H1 (cell line): ENCODE data around the gene ST7L. TPM values are rescaled to one million over a fixed set of nuclear protein-coding genes. Genes with fewer than 3 reads are reported as not detected.

ENCODE experiments used
- CTCF ChIA-PET: fragments of 300-600 bp; sonication (Branson Sonifier 250); formaldehyde crosslinking; loops from one replicate; lab custom pipeline; 2021; ENCODE audit not compliant: partially characterized antibody; lab: Charles Lee
- POLR2A ChIA-PET: fragments of 300-600 bp; sonication (Branson Sonifier 250); formaldehyde crosslinking; loops from one replicate; lab custom pipeline; 2021; ENCODE audit warnings: inconsistent platforms; ENCODE audit not compliant: partially characterized antibody; lab: Charles Lee
- DNase-seq, 2 experiments: peaks; one replicate each; pipeline versions ENCODE4 v3.0.0 to v3.0.0-alpha.2; 2010 to 2022; ENCODE audit warnings: low spot score in 2 of 2, low read depth in 1 of 2, mixed read lengths in 1 of 2
- FAIRE-seq: peaks from 2 replicates; lab custom pipeline; 2011; peaks lifted over from hg19 to GRCh38; lab: Jason Lieb, UNC
- H2AFZ ChIP-seq: 2 replicates; pipeline ENCODE4 v1.8.1; 2012; ENCODE audit warnings: low read length, inconsistent platforms
- H2AK5ac ChIP-seq: 2 replicates; pipeline ENCODE4 v1.6.1; 2013; ENCODE audit warnings: low read depth, low read length
- H2BK120ac ChIP-seq: replicated peaks from 2 replicates; pipeline ENCODE3; 2013; ENCODE audit warnings: low read depth, low read length, inconsistent platforms
- H2BK12ac ChIP-seq: 2 replicates; pipeline ENCODE4 v1.6.1; 2013; ENCODE audit warnings: low read depth, low read length
- H2BK15ac ChIP-seq: 2 replicates; pipeline ENCODE4 v1.6.1; 2013; ENCODE audit warnings: low read length
- H2BK20ac ChIP-seq: 2 replicates; pipeline ENCODE4 v1.6.1; 2013; ENCODE audit warnings: low read length
- H2BK5ac ChIP-seq: 2 replicates; pipeline ENCODE4 v1.6.1; 2013; ENCODE audit warnings: low read depth, low read length
- H3K14ac ChIP-seq: 2 replicates; pipeline ENCODE4 v1.6.1; 2013; ENCODE audit warnings: inconsistent platforms; ENCODE audit not compliant: insufficient read length
- H3K18ac ChIP-seq: 2 replicates; pipeline ENCODE4 v1.6.1; 2013; ENCODE audit warnings: low read length; ENCODE audit errors: extremely low read depth
- H3K23ac ChIP-seq: 2 replicates; pipeline ENCODE4 v1.6.1; 2013; ENCODE audit warnings: inconsistent platforms; ENCODE audit not compliant: insufficient read length
- H3K23me2 ChIP-seq: 2 replicates; pipeline ENCODE4 v1.6.1; 2013; ENCODE audit warnings: low read depth, low read length
- H3K27ac ChIP-seq: 2 replicates; pipeline ENCODE4 v1.6.1; 2011; ENCODE audit warnings: low read depth, low read length, inconsistent platforms
- H3K27me3 ChIP-seq, 4 experiments: replicated peaks in 1 of 4; 1 replicate in 1 of 4; 2 replicates in 3 of 4; pipeline versions ENCODE4 v1.6.1 to v1.8.1; 2011 to 2013; ENCODE audit warnings: low read length in 3 of 4, mild to moderate bottlenecking in 3 of 4, inconsistent platforms in 2 of 4, mixed read lengths in 2 of 4, moderate library complexity in 1 of 4; ENCODE audit not compliant: control insufficient read depth in 3 of 4, insufficient read depth in 3 of 4; ENCODE audit errors: extremely low read depth in 1 of 4
- H3K36me3 ChIP-seq, 4 experiments: 2 replicates each; pipeline versions ENCODE4 v1.6.1 to v1.8.1; 2011 to 2013; ENCODE audit warnings: mild to moderate bottlenecking in 4 of 4, low read length in 3 of 4, moderate library complexity in 2 of 4, control low read depth in 1 of 4, inconsistent platforms in 1 of 4; ENCODE audit not compliant: insufficient read depth in 4 of 4, control insufficient read depth in 2 of 4
- H3K4ac ChIP-seq: replicated peaks from 2 replicates; pipeline ENCODE3; 2013; ENCODE audit warnings: low read length, low read depth, mixed read lengths, inconsistent platforms; ENCODE audit not compliant: insufficient read length
- H3K4me1 ChIP-seq, 4 experiments: replicated peaks in 1 of 4; 1 replicate in 1 of 4; 2 replicates in 3 of 4; pipeline versions ENCODE4 v1.6.1 to v1.8.1; 2011 to 2013; ENCODE audit warnings: low read length in 3 of 4, inconsistent platforms in 2 of 4, mixed read lengths in 1 of 4; ENCODE audit not compliant: insufficient read depth in 4 of 4, control insufficient read depth in 3 of 4
- H3K4me2 ChIP-seq, 2 experiments: 2 replicates each; pipeline versions ENCODE4 v1.6.1 to v1.8.1; 2011 to 2013; ENCODE audit warnings: low read depth in 2 of 2, low read length in 2 of 2, control low read depth in 1 of 2, inconsistent platforms in 1 of 2, mild to moderate bottlenecking in 1 of 2; ENCODE audit not compliant: insufficient read depth in 1 of 2
- H3K4me3 ChIP-seq, 4 experiments: fragments of 200-600, 300-600 bp in 1 of 4; sonication (generic), shearing (Covaris generic), sonication (Bioruptor Twin) in 1 of 4; 2 replicates each; pipeline versions ENCODE4 v1.5.1 to v1.8.1; 2011 to 2016; ENCODE audit warnings: low read length in 4 of 4, low read depth in 3 of 4, control low read depth in 2 of 4, inconsistent platforms in 2 of 4, mild to moderate bottlenecking in 2 of 4, mixed read lengths in 1 of 4, moderate library complexity in 1 of 4; ENCODE audit not compliant: insufficient read depth in 2 of 4; ENCODE audit errors: extremely low read depth in 1 of 4
- H3K56ac ChIP-seq: replicated peaks from 2 replicates; pipeline ENCODE3; 2013; ENCODE audit warnings: low read depth, mild to moderate bottlenecking, mixed read lengths, low read length, inconsistent platforms; ENCODE audit not compliant: insufficient read length
- H3K79me1 ChIP-seq: 2 replicates; pipeline ENCODE4 v1.6.1; 2013; ENCODE audit warnings: low read depth, low read length, control low read depth
- H3K79me2 ChIP-seq, 2 experiments: 2 replicates each; pipeline versions ENCODE4 v1.6.1 to v1.8.1; 2012 to 2013; ENCODE audit warnings: low read length in 2 of 2, mild to moderate bottlenecking in 2 of 2, inconsistent platforms in 1 of 2; ENCODE audit not compliant: insufficient read depth in 2 of 2, control insufficient read depth in 1 of 2
- H3K9ac ChIP-seq, 4 experiments: replicated peaks in 1 of 4; 1 replicate in 1 of 4; 2 replicates in 3 of 4; pipeline versions ENCODE4 v1.6.1 to v1.8.1; 2011 to 2013; ENCODE audit warnings: low read depth in 3 of 4, low read length in 3 of 4, control low read depth in 2 of 4, mild to moderate bottlenecking in 2 of 4, moderate library complexity in 2 of 4, inconsistent platforms in 1 of 4; ENCODE audit errors: extremely low read depth in 1 of 4
- H3K9me3 ChIP-seq, 2 experiments: 2 replicates each; pipeline versions ENCODE4 v1.6.1 to v1.8.1; 2012 to 2013; ENCODE audit warnings: mild to moderate bottlenecking in 2 of 2, moderate library complexity in 2 of 2, control low read depth in 1 of 2, inconsistent platforms in 1 of 2, low read depth in 1 of 2, low read length in 1 of 2, mixed read lengths in 1 of 2; ENCODE audit not compliant: insufficient read depth in 2 of 2
- H4K20me1 ChIP-seq, 2 experiments: replicated peaks in 1 of 2; 2 replicates each; pipeline versions ENCODE3 to v1.8.1; 2011 to 2013; ENCODE audit warnings: inconsistent platforms in 2 of 2, low read length in 2 of 2, mild to moderate bottlenecking in 1 of 2; ENCODE audit not compliant: insufficient read depth in 2 of 2, control insufficient read depth in 1 of 2
- H4K5ac ChIP-seq: 2 replicates; pipeline ENCODE4 v1.6.1; 2013; ENCODE audit warnings: low read length, low read depth, mixed read lengths, inconsistent platforms; ENCODE audit not compliant: insufficient read length
- H4K8ac ChIP-seq: 2 replicates; pipeline ENCODE4 v1.8.0; 2013; ENCODE audit warnings: mild to moderate bottlenecking, moderate library complexity, low read length, inconsistent platforms; ENCODE audit not compliant: insufficient read depth; ENCODE audit errors: extremely low read depth
- H4K91ac ChIP-seq: replicated peaks from 2 replicates; pipeline ENCODE3; 2013; ENCODE audit warnings: low read length, mixed read lengths, inconsistent platforms; ENCODE audit not compliant: insufficient read length
- ATF2 ChIP-seq: IDR thresholded peaks from 2 replicates; pipeline ENCODE4 v1.6.1; 2012; ENCODE audit warnings: low read length, inconsistent platforms
- EZH2 ChIP-seq: fragments of 200-600 bp; sonication (generic); IDR thresholded peaks from 2 replicates; pipeline ENCODE4 v1.7.1; 2012; ENCODE audit warnings: low read depth, mild to moderate bottlenecking, moderate library complexity, low read length, inconsistent platforms; ENCODE audit not compliant: severe bottlenecking
- FOSL1 ChIP-seq: IDR thresholded peaks from 2 replicates; pipeline ENCODE4 v1.6.1; 2011; ENCODE audit warnings: mild to moderate bottlenecking, low read depth, low read length, moderate library complexity; ENCODE audit not compliant: insufficient read depth
- GABPA ChIP-seq: IDR thresholded peaks from 2 replicates; pipeline ENCODE4 v1.6.1; 2011; ENCODE audit warnings: mild to moderate bottlenecking, low read length, moderate library complexity, borderline replicate concordance; ENCODE audit not compliant: insufficient read depth
- HDAC6 ChIP-seq: IDR thresholded peaks from one replicate; pipeline ENCODE4 v1.7.1; 2012; ENCODE audit warnings: low read depth, mild to moderate bottlenecking, inconsistent platforms, low read length, moderate library complexity
- KDM4A ChIP-seq: IDR thresholded peaks from one replicate; pipeline ENCODE4 v1.7.1; 2012; ENCODE audit warnings: low read depth, mild to moderate bottlenecking, moderate library complexity, low read length, inconsistent platforms; ENCODE audit not compliant: severe bottlenecking
- MAFK ChIP-seq: IDR thresholded peaks from 2 replicates; pipeline ENCODE4 v1.6.1; 2012; ENCODE audit warnings: low read depth, mild to moderate bottlenecking, improper control_type of control experiment, low read length
- PHF8 ChIP-seq: fragments of 200-600 bp; sonication (generic); conservative IDR thresholded peaks from 2 replicates; pipeline ENCODE4 v1.7.1; 2012; ENCODE audit warnings: low read depth, mild to moderate bottlenecking, inconsistent platforms, low read length, moderate library complexity
- POLR2A ChIP-seq, 2 experiments: IDR thresholded peaks; 1 replicate in 1 of 2; 2 replicates in 1 of 2; pipeline ENCODE4 v1.6.1; 2011; ENCODE audit warnings: low read depth in 2 of 2, low read length in 2 of 2, mild to moderate bottlenecking in 2 of 2; ENCODE audit errors: control extremely low read depth in 1 of 2
- RAD21 ChIP-seq, 2 experiments: IDR thresholded peaks in 1 of 2; conservative IDR thresholded peaks in 1 of 2; 2 replicates each; pipeline ENCODE4 v1.6.1; 2011; ENCODE audit warnings: low read depth in 2 of 2, low read length in 2 of 2, improper control_type of control experiment in 1 of 2, inconsistent platforms in 1 of 2, mild to moderate bottlenecking in 1 of 2, moderate library complexity in 1 of 2
- TCF12 ChIP-seq: IDR thresholded peaks from 2 replicates; pipeline ENCODE4 v1.6.1; 2011; ENCODE audit warnings: low read depth, mild to moderate bottlenecking, low read length
- YY1 ChIP-seq: IDR thresholded peaks from 2 replicates; pipeline ENCODE4 v1.6.1; 2011; ENCODE audit warnings: low read depth, mild to moderate bottlenecking, low read length
- ZNF274 ChIP-seq: IDR thresholded peaks from 2 replicates; pipeline ENCODE4 v1.7.0; 2012; ENCODE audit warnings: low read length, borderline replicate concordance; ENCODE audit errors: extremely low read depth
- WGBS, 2 experiments: shearing (Covaris generic) in 1 of 2; methylation state at CpG; one replicate each; pipeline versions ENCODE4 v1.1.6 to v1.1.7; 2013 to 2015; ENCODE audit warnings: low lambda C conversion rate in 2 of 2, mixed read lengths in 2 of 2, inconsistent platforms in 1 of 2, low coverage in 1 of 2, missing lambda C conversion rate in 1 of 2; ENCODE audit not compliant: insufficient replicate concordance in 2 of 2, insufficient coverage in 1 of 2, insufficient read length in 1 of 2; ENCODE audit errors: extremely low coverage in 1 of 2, missing lambda C conversion rate in 1 of 2; 5-methylcytosine and 5-hydroxymethylcytosine counted together
- polyA plus RNA-seq, 7 experiments: library from polyadenylated mRNA; depleted of rRNA in 3 of 7; stranded (reverse) in 5 of 7; unstranded in 2 of 7; fragments of >200 nt in 5 of 7; fragments of 200-250 nt in 2 of 7; gene quantifications; 1 replicate in 5 of 7; 2 replicates in 1 of 7; 4 replicates in 1 of 7; pipeline versions ENCODE4 v1.2.1 to v1.2.3, GENCODE V29; 2011 to 2013; ENCODE audit warnings: missing spikeins in 2 of 7, mixed read lengths in 2 of 7
- total RNA-seq: library from RNA; stranded (reverse); fragmentation: NEBNext Ultra II Directional; extraction: Animal tissue kit (Norgen Biotek cat#: 25700); gene quantifications from 2 replicates; pipeline ENCODE4 v1.2.1, GENCODE V29; 2021

The ST7L gene
- total and polyA plus RNA-seq, 2 of the 8 experiments (the other 6 are each of a cell fraction or from before 2014, with no cell fraction given): 9.6 to 16.2 TPM

GRCh38 chr1:112538883-112539282 is 80.1 kb downstream of the ST7L start:
- Histone ChIP-seq H2BK20ac (no peak overlapping the region), H3K4ac (no peak overlapping the region), H3K23me2 (no peaks in the 10 kb centered on the region), H3K79me1 (no peaks in the 10 kb centered on the region), H3K4me3 (no peak overlapping the region), H3K4me1 (no peaks in the 10 kb centered on the region), H3K36me3 (peaks cover 0 to 8% (median 0%) of the 10 kb centered on the region in 4 experiments; a peak in 1 of 8 replicates), H4K20me1 (no peaks in the 10 kb centered on the region), H4K8ac (no peak overlapping the region), H2BK120ac (no peak overlapping the region), H4K5ac (no peak overlapping the region), H2AFZ (no peak overlapping the region), H3K9me3 (no peaks in the 10 kb centered on the region), H2BK5ac (no peak overlapping the region), H3K9ac (no peak overlapping the region), H2AK5ac (no peak overlapping the region), H3K14ac (no peak overlapping the region), H4K91ac (no peak overlapping the region), H3K27me3 (no peaks in the 10 kb centered on the region), H3K4me2 (no peak overlapping the region), H3K56ac (no peak overlapping the region), H3K79me2 (no peaks in the 10 kb centered on the region), H2BK12ac (no peak overlapping the region), H2BK15ac (no peak overlapping the region), H3K18ac (no peak overlapping the region), H3K23ac (no peak overlapping the region), H3K27ac (no peak overlapping the region)
- DNase-seq (no peak), FAIRE-seq (no peak)
- ChIA-PET POLR2A (no interaction called here), CTCF (interaction anchor here (0.6 to 2.9 kb wide), 5 partner anchors 13 to 373 kb away, joined by 3 to 13 read pairs (median 3); no protein-coding TSS in a partner anchor)
- WGBS, 2 experiments: 84% methylated on average over 3 of the region's 3 CpGs; no CpG with 5 or more reads in 1 of the 2 experiments
- TF ChIP-seq RAD21 (IDR thresholded peaks at IDR 0.05 in 1 of 2, conservative IDR thresholded peaks at IDR 0.05 in 1 of 2; ENCODE audit: low read depth in 2 of 2, low read length in 2 of 2) (no peak), GABPA (no peak), ZNF274 (no peak), KDM4A (no peak), ATF2 (no peak), POLR2A (IDR thresholded peaks at IDR 0.05; ENCODE audit: control extremely low read depth in 1 of 2, low read depth in 2 of 2, low read length in 2 of 2) (no peak), MAFK (no peak), YY1 (no peak), HDAC6 (no peak), TCF12 (no peak), FOSL1 (no peak), EZH2 (no peak), PHF8 (no peak)
